HepG2 (cell line): ENCODE measurements around the gene ZMIZ1. TPM values are rescaled to one million over a fixed set of nuclear protein-coding genes. Genes with fewer than 3 reads are reported as not detected.

Source experiments
- ATAC-seq: fragments of 200-7000 bp; cut with Tn5 transposase; 3 replicates; pipeline ENCODE4 v1.9.1; 2020; ENCODE audit warnings: mild to moderate bottlenecking, moderate library complexity
- BruUV-seq: library from RNA; stranded (reverse); fragments of 400-500 nt; replicated peaks from 2 replicates; lab custom pipeline; 2021; lab: Mats Ljungman, UMichigan
- CTCF ChIA-PET: fragments of 300-600 bp; formaldehyde crosslinking; extraction: SDS; loops from one replicate; lab custom pipeline; 2021; ENCODE audit warnings: low total read pairs, inconsistent platforms, low intra/inter-chr PET ratio; lab: Yijun Ruan, JAX
- POLR2A ChIA-PET: fragments of 350-600 bp; sonication (Branson Sonifier 250); formaldehyde crosslinking; loops from one replicate; lab custom pipeline; 2020; ENCODE audit warnings: antibody characterized with exemption, inconsistent platforms; lab: Yijun Ruan, JAX
- DNase-seq: peaks from one replicate; pipeline ENCODE4 v3.0.0-alpha.2; 2015; ENCODE audit warnings: low spot score
- FAIRE-seq: peaks from 3 replicates; lab custom pipeline; 2011; peaks lifted over from hg19 to GRCh38; lab: Jason Lieb, UNC
- H2AFZ ChIP-seq: one replicate; pipeline ENCODE4 v1.6.1; 2011; ENCODE audit warnings: low read length, inconsistent platforms
- H3K27ac ChIP-seq: fragments of 300-600 bp; 3 replicates; pipeline ENCODE4 v1.8.0; 2011; ENCODE audit warnings: mixed run types, mild to moderate bottlenecking, mixed read lengths, low read length, inconsistent platforms; ENCODE audit not compliant: insufficient read depth; ENCODE audit errors: extremely low read length
- H3K27me3 ChIP-seq, 2 experiments: fragments of 200-600 bp in 1 of 2; 2 replicates in 1 of 2; 3 replicates in 1 of 2; pipeline versions ENCODE4 v1.6.0 to v1.8.0; 2011; ENCODE audit warnings: low read length in 2 of 2, mild to moderate bottlenecking in 2 of 2, moderate library complexity in 2 of 2, inconsistent platforms in 1 of 2; ENCODE audit not compliant: insufficient read depth in 2 of 2, control insufficient read depth in 1 of 2
- H3K36me3 ChIP-seq, 2 experiments: fragments of 200-600 bp in 1 of 2; replicated peaks in 1 of 2; 2 replicates in 1 of 2; 3 replicates in 1 of 2; pipeline versions ENCODE4 v1.5.1 to v1.8.0; 2011; ENCODE audit warnings: low read length in 2 of 2, inconsistent platforms in 1 of 2; ENCODE audit not compliant: insufficient read depth in 2 of 2, control insufficient read depth in 1 of 2
- H3K4me1 ChIP-seq: 2 replicates; pipeline ENCODE4 v1.5.1; 2012; ENCODE audit warnings: low read length, inconsistent platforms; ENCODE audit not compliant: insufficient read depth
- H3K4me2 ChIP-seq: 2 replicates; pipeline ENCODE4 v1.6.0; 2011; ENCODE audit warnings: low read depth, low read length, inconsistent platforms
- H3K4me3 ChIP-seq, 3 experiments: fragments of 200-600 bp in 1 of 3; sonication (generic), shearing (Covaris generic) in 1 of 3; replicated peaks in 1 of 3; 2 replicates each; pipeline ENCODE4 v1.5.1; 2011 to 2016; ENCODE audit warnings: low read length in 3 of 3, inconsistent platforms in 2 of 3, low read depth in 2 of 3, mild to moderate bottlenecking in 2 of 3, control low read depth in 1 of 3, mixed read lengths in 1 of 3; ENCODE audit not compliant: insufficient read depth in 1 of 3
- H3K79me2 ChIP-seq: one replicate; pipeline ENCODE4 v1.6.1; 2011; ENCODE audit warnings: low read length, inconsistent platforms; ENCODE audit not compliant: insufficient read depth
- H3K9ac ChIP-seq: 2 replicates; pipeline ENCODE4 v1.6.0; 2011; ENCODE audit warnings: mild to moderate bottlenecking, low read depth, low read length, inconsistent platforms; ENCODE audit not compliant: insufficient read depth
- H3K9me3 ChIP-seq: 2 replicates; pipeline ENCODE4 v1.5.1; 2012; ENCODE audit warnings: mild to moderate bottlenecking, low read length
- H4K20me1 ChIP-seq: 2 replicates; pipeline ENCODE4 v1.6.0; 2011; ENCODE audit warnings: inconsistent platforms, mild to moderate bottlenecking, low read length, moderate library complexity; ENCODE audit not compliant: insufficient read depth
- AGO2 ChIP-seq: fragments of 200-400 bp; formaldehyde crosslinking; optimal IDR thresholded peaks from 2 replicates; pipeline ENCODE3; 2017; ENCODE audit warnings: mild to moderate bottlenecking, low read depth, low read length, moderate library complexity
- CTCF ChIP-seq: sonication (generic); formaldehyde crosslinking; IDR thresholded peaks from 2 replicates; pipeline ENCODE4 v1.5.0; 2020; ENCODE audit warnings: mild to moderate bottlenecking, missing genetic modification reagents, moderate library complexity
- DZIP1 ChIP-seq: sonication (generic); formaldehyde crosslinking; IDR thresholded peaks from 2 replicates; pipeline ENCODE4 v1.5.0; 2020; ENCODE audit warnings: mild to moderate bottlenecking, missing genetic modification reagents
- ERF ChIP-seq: IDR thresholded peaks from 2 replicates; pipeline ENCODE4 v1.6.1; 2018; ENCODE audit warnings: missing biosample characterization, missing genetic modification reagents
- IKZF1 ChIP-seq: fragments of 450-650 bp; IDR thresholded peaks from 2 replicates; pipeline ENCODE4 v1.7.1; 2016
- MTA3 ChIP-seq: sonication (generic); formaldehyde crosslinking; IDR thresholded peaks from 2 replicates; pipeline ENCODE4 v1.4.0; 2020; ENCODE audit warnings: missing genetic modification reagents
- STAG1 ChIP-seq: sonication (generic); formaldehyde crosslinking; IDR thresholded peaks from 2 replicates; pipeline ENCODE4 v1.4.0; 2020; ENCODE audit warnings: missing genetic modification reagents
- ZNF276 ChIP-seq: sonication (generic); formaldehyde crosslinking; IDR thresholded peaks from 2 replicates; pipeline ENCODE4 v1.4.0; 2020; ENCODE audit warnings: mild to moderate bottlenecking, low read depth, missing genetic modification reagents
- WGBS: methylation state at CpG from one replicate; pipeline ENCODE4 v1.1.6; 2017; ENCODE audit warnings: low lambda C conversion rate; 5-methylcytosine and 5-hydroxymethylcytosine counted together
- in situ Hi-C: cut with HindIII; loops from 2 replicates; pipeline ENCODE4 v1.10.0; 2017; ENCODE audit warnings: low pct_unique_long_range_greater_than_20kb; ENCODE audit not compliant: extremely low pct_ligation_motif_present
- intact Hi-C: fragments of 100-400 bp; cut with micrococcal nuclease; formaldehyde crosslinking; loops from one replicate; pipeline ENCODE4 v1.10.0; 2022; ENCODE audit not compliant: unreplicated experiment
- polyA plus RNA-seq, 8 experiments: library from polyadenylated mRNA; depleted of rRNA in 3 of 8; stranded (reverse) in 7 of 8; unstranded in 1 of 8; fragments of >200 nt; fragmentation: Illumina TruSeq in 4 of 8; extraction: Trizol in 4 of 8; gene quantifications; 2 replicates each; pipeline versions ENCODE4 v1.2.1 to v1.2.3, GENCODE V29; 2011 to 2016; ENCODE audit warnings: low read depth in 4 of 8, missing spikeins in 1 of 8, mixed read lengths in 1 of 8; ENCODE audit not compliant: insufficient read depth in 1 of 8
- total RNA-seq, 5 experiments: library from RNA; depleted of rRNA; stranded (reverse); fragments of >200 nt; fragmentation: Illumina TruSeq; extraction: Trizol; gene quantifications; 2 replicates each; pipeline ENCODE4 v1.2.3, GENCODE V29; 2016; ENCODE audit warnings: low read depth in 1 of 5

Gene ZMIZ1
- total and polyA plus RNA-seq, 2 of the 13 experiments (the other 11 are each of a cell fraction or from before 2014, with no cell fraction given): 5.3 to 10.2 TPM

GRCh38 chr10:79142522-79143309, 74.0 kb downstream of the ZMIZ1 start:
- intact Hi-C loops: no loop called here
- no peak overlapping the region for H3K4me2 ChIP-seq
- DNase-seq (no peak), ATAC-seq (no peak), FAIRE-seq (no peak)
- peaks cover 5% of the 10 kb centered on the region for H4K20me1 ChIP-seq
- H3K36me3 ChIP-seq: peaks cover 57 to 93% of the 10 kb centered on the region in 2 experiments
- H3K4me3 ChIP-seq: no peak overlapping the region
- H3K27me3 ChIP-seq: no peaks in the 10 kb centered on the region
- TF ChIP-seq AGO2 (peak; percentile 54), ERF (CRISPR knock-in tag) (no peak), CTCF (CRISPR knock-in tag) (peak; percentile 31), STAG1 (peak; percentile 41; the same call in 1 of the 2 replicates)
- BruUV-seq: no TSS peak
- no peak overlapping the region for H2AFZ ChIP-seq
- H3K27ac ChIP-seq: no peak overlapping the region
- 96% methylated on average over 12 of the region's 13 CpGs for WGBS
- H3K9ac ChIP-seq: no peak overlapping the region
- POLR2A ChIA-PET: interaction anchor here (1.0 kb wide), 1 partner anchor 15 kb away, joined by 5 read pairs; no protein-coding TSS in a partner anchor
- CTCF ChIA-PET: no interaction called here
- H3K9me3 ChIP-seq: no peaks in the 10 kb centered on the region
- H3K4me1 ChIP-seq: peaks cover 30% of the 10 kb centered on the region
- in situ Hi-C loops: no loop called here
- H3K79me2 ChIP-seq: peaks cover 2% of the 10 kb centered on the region

GRCh38 chr10:79143879-79144278, 75.1 kb downstream of the ZMIZ1 start:
- no TSS peak for BruUV-seq
- Histone ChIP-seq H3K27me3 (no peaks in the 10 kb centered on the region), H3K4me1 (peaks cover 41% of the 10 kb centered on the region), H4K20me1 (peaks cover 8% of the 10 kb centered on the region), H3K36me3 (peaks cover 60 to 94% of the 10 kb centered on the region in 2 experiments), H2AFZ (no peak overlapping the region), H3K4me2 (no peak overlapping the region), H3K27ac (no peak overlapping the region), H3K79me2 (peaks cover 2% of the 10 kb centered on the region), H3K9ac (no peak overlapping the region), H3K4me3 (no peak overlapping the region), H3K9me3 (no peaks in the 10 kb centered on the region)
- WGBS: 97% methylated on average over 11 of the region's 11 CpGs
- TF ChIP-seq MTA3 (CRISPR knock-in tag): no peak
- no peak for TF ChIP-seq IKZF1
- TF ChIP-seq ZNF276 (CRISPR knock-in tag): no peak
- no peak for TF ChIP-seq DZIP1
- CTCF ChIA-PET: no interaction called here
- FAIRE-seq (no peak), DNase-seq (no peak), ATAC-seq (no peak)
- intact Hi-C loops (no loop called here), in situ Hi-C loops (no loop called here)
- POLR2A ChIA-PET: no interaction called here
